HG02610 (cell line): ENCODE measurements around the gene GPR25.

ENCODE experiments used
- ATAC-seq: cut with Tn5 transposase; IDR thresholded peaks from one replicate; pipeline ENCODE4 v1.9.1; 2021; ENCODE audit warnings: mild to moderate bottlenecking, moderate library complexity; ENCODE audit not compliant: unreplicated experiment

The GPR25 gene

DNA sequence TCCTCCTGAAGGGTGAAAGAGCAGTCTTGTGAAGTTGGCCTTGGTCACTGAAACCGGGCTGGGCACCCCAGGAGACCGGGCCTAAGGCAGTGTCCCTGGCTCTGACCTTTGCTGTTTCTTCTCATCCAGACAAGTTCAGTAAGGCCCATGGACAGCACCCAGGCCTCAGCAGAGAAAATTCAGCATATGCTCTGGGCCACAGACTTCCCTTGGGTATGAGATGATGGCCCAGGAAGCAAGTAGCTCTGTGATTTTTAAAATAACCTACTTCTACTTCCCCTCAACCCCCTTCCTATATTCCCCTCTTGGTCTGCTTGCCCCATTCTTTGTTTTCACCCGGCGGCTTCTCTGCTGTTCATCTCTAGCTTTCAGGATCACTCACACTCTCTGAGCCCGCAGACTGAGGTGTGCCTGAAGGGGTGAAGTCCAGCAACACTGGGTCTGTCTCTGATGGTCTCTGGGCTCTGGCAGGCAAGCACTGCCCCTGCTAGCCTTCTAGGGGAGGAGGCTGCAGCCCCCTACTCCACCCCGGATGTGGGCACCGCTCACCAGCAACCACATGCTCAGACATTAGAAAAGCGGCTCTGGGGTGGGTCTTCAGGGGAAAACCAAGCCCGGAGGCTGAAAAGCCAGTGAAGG is 2.9 kb upstream of the GPR25 start:
- ATAC-seq, result peak; percentile 81

GRCh38 chr1:200873116-200873670 is 412 bp downstream of the GPR25 start:
- ATAC-seq, result no peak

- ATAC-seq, result no peak
Measured at GRCh38 chr1:200873671-200874397, 1.1 kb downstream of the GPR25 start.

DNA sequence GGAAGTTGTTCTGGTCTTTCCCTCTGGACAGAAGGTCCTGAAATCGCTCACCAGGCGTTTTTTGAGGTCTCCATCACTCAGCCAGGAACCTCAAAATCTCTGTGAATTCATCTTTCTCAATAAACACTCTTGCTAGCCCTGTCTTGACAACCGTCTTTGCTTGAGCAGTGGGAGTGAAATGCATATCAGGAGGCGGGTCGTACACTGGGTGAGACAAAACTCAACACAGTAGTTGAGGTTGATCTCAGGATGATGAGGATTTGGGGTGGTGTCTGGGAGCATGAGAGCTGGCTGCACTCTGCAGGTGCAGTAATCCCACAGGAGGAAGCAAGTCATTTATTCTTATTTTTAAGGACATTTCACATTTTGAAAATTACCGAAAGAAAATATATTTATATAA is 1.9 kb downstream of the GPR25 start:
- no peak for ATAC-seq

DNA sequence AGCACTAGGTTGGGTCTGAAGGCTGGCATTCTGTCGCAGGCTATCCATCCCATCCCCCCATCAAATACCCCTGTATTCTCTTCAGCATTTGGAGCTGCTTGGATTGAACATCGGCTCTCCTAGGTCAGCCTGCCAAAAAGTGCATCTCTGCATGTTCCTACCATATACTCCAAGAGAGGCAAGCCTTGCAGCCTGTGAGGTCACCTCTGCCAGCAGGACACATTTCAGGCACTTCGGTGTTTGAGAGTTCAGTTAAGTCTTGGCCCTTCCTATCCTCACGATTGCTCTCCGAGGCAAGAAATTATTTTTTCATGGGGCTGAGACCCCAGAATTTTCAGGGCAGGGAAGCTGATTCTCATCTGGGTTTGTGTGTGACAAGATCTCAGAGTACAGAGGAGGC is 2.6 kb downstream of the GPR25 start:
- ATAC-seq, result no peak

DNA sequence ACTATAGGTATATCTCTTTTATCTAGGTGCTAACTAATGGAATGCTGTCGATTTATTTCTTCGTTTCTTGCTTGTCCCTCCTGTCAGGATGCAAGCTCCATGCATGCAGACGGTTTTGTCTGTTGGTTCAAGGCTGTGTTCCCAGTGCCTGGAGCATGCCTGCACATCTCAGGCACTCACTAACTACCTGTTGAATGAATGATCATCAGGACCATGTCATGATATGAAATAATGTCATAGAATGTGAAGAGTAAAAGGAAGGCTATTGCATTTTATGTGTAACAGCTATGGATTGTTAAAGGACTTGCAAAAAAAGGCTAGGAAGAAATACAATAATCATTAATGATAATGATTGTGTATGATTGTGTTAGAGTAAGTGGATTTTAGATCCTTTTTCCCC is 4.2 kb downstream of the GPR25 start:
- no peak for ATAC-seq

GRCh38 chr1:200877839-200878551 is 5.2 kb downstream of the GPR25 start:
- ATAC-seq, result peak; percentile 53

DNA sequence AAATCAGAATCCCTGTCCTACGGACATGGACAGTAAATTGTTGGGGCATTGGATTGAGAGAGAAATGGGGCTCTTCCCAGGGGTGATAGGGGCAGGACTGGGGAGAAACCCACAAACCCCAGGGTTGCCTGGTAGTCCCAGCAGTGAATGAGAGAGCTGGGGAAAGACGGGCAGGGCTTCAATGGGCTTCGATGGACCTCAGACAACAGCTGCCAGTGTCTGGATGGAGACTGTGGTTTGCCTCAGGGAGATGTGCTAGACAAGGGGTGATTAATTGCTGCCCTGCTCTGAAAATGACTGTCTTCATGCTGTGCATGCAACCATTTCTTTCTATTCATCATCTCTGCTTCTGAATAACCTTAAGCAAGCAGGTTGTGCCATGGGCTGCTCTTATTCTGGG is 7.4 kb downstream of the GPR25 start:
- peak; percentile 82 for ATAC-seq

DNA sequence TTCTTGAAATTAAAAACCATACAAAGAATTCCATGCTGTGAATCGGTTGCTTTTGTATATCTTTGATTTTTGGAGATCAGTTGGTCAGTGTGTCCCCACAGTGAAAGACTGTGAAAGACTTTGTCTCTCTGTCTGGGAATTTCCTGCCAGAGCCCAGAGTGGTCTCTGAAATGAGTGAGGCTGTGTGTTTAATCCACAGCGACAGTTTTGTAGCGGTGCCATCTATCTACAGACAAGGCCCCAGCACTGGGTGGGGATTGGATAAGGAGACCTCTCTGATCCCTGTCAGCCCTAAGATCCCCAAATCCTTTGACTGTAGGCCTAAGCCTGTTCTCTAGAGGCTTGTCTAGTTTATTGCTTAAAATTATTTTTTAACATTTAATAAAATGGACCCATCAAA is 10.3 kb downstream of the GPR25 start:
- no peak for ATAC-seq

DNA sequence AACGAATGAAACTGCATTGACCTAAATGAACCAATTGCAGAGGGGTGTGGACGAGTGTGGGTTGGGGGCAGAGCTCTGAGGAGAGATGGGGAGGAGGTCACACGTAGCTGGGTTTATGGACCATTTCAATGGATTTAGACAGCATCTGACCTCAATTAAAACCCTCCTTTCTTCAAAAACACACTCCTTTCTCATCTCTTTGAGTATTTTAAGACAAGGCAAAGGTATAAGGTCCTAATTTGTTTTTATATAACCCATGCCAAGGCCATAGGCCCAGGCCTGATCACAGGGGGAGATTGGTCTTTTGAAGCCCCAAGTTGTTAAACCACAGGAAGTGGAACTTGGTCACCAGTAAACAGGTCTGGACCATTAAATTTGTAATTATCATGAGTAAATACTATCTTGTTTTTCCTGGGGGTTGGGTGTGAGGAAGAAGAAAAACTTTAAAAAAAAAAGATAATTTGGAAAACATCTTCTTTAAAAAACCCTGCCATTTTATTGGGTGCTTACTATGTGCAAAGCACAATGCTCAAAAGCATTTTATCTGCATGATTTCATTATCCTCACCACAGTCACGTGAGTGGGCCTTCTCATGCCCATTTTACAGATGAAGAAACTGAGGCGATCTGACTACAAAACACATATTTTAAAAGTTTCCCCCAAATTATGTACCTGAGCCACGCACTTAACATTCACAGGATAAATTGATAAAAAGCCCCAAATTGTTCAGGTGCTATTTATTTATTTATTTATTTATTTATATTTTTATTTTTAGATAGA is 13.0 kb downstream of the GPR25 start:
- ATAC-seq, result no peak

- ATAC-seq, result no peak
Measured at GRCh38 chr1:200886594-200886993, 13.8 kb downstream of the GPR25 start.

- no peak for ATAC-seq
Measured at GRCh38 chr1:200887036-200887435, 14.3 kb downstream of the GPR25 start.

GRCh38 chr1:200887772-200888348 is 15.1 kb downstream of the GPR25 start:
- no peak for ATAC-seq

- ATAC-seq, result peak; percentile 94
Measured at GRCh38 chr1:200888349-200888838, 15.6 kb downstream of the GPR25 start.

DNA sequence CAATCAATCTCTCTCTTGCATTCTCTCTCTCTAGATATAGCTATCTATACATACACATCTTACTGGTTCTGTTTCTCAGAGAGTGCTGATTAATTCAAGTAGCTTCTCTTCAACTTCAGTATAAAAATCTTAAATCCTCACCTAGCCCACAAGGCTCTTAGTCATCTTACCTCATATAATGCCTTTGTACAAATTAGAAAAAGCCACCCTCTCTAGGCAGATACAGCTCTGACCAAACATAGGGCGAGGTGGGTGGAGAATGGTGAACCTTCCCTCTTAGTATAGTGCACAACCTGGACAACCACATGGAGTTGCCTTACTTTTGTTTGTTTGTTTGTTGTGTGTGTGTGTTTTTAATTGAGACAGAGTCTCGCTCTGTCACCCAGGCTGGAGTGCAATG is 16.8 kb downstream of the GPR25 start:
- ATAC-seq, result peak; percentile 26

DNA sequence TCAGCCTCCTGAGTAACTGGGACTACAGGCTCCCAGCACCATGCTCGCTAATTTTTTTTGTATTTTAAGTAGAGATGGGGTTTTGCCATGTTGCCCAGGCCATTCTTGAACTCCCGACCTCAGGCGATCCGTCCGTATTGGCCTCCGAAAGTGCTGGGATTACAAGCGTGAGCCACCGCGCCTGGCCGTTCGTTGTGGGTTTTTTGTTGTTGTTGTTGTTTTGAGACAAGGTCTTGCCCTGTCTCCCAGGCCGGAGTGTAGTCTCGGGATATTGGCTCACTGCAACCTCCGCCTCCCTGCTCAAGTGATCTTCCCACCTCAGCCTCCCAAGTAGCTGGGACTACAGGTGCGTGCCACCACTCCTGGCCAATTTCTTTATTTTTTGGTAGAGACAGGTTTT is 17.2 kb downstream of the GPR25 start:
- ATAC-seq, result no peak

DNA sequence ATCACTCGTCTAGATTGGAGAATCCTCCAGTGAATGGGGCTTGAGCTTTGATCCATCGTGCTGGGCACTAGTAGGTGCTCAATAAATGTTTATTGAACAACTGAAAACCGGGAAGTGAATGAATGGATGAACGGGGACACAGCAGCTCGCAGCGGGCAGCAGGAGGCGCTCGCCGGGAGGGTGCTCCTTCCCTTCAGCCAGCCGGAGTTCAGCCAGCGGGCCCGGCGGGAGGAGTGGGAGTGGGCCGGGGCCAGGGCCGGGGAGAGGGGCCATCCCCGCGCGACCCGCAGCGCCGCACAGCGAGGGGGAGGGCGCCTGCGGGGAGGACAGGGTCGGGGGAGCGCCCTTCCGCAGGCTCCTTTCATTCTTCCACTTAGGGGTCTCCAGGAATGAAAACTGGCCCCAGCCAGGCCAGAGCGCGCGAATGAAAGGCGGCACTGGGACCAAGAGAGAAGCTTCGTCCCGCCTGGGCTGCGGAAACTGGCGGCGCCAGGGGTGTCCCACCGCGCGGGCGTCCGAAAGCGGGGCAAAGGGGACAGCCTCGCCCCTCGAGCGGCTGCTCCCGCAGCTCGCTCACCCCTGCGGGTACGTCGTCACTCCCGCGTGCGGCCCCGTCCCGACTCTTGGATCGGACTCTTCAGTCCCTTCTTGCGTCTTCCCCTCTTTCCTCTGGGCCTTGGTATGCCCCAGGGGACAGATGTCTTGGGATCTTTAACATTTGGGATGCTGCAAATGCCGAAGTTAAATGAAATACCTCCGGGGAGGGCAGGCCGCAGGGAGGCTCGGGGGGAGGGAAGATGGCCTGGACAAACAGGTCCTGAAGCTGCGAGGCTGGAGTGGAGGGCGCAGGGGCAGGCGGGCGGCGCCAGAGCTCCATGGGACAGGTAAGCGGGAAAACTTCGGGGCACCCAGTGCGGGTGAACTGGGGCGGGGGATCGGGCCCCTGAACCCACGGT is 18.3 kb downstream of the GPR25 start:
- no peak for ATAC-seq

GRCh38 chr1:200891774-200892157 is 19.0 kb downstream of the GPR25 start:
- no peak for ATAC-seq

- no peak for ATAC-seq
Measured at GRCh38 chr1:200892546-200892945, 19.8 kb downstream of the GPR25 start.
